ENCODE measurements around the gene COG7.
"Not testable (repeated sequence)": the region's sequence is repeated elsewhere in the genome, so short reads cannot be mapped to it uniquely, and the experiment has no call there.

The COG7 gene

GRCh38 chr16:23381702-23382101 lies 71.3 kb downstream of the COG7 start:
- not testable (repeated sequence) for DNase-seq

- DNase-seq = no peak
These were observed 72.5 kb downstream of the COG7 start for GRCh38 chr16:23380501-23380951.

DNA sequence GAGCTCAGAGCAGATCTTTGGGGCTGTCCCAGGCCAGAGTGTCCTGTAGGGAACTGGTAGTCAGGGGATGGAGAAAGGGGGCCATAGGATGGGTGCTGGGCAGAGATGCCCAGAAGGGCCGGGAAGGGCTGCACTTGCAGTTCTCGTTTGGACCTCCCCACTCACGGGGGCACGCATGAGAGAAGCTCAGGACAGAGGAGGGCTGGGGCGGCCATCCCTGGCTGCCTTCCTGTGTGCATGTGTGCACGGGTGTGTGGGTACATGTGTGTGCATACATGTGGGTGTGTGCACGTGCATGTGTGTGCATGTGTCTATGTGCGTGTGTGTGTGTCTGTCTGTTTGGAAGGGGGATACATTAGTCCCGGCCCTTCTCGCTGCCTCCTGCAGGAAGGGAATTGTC lies 73.3 kb downstream of the COG7 start:
- DNase-seq = no peak

GRCh38 chr16:23378921-23379320 lies 74.1 kb downstream of the COG7 start:
- DNase-seq = no peak

- DNase-seq = no peak
These were observed 74.7 kb downstream of the COG7 start for GRCh38 chr16:23378256-23378655.

DNA sequence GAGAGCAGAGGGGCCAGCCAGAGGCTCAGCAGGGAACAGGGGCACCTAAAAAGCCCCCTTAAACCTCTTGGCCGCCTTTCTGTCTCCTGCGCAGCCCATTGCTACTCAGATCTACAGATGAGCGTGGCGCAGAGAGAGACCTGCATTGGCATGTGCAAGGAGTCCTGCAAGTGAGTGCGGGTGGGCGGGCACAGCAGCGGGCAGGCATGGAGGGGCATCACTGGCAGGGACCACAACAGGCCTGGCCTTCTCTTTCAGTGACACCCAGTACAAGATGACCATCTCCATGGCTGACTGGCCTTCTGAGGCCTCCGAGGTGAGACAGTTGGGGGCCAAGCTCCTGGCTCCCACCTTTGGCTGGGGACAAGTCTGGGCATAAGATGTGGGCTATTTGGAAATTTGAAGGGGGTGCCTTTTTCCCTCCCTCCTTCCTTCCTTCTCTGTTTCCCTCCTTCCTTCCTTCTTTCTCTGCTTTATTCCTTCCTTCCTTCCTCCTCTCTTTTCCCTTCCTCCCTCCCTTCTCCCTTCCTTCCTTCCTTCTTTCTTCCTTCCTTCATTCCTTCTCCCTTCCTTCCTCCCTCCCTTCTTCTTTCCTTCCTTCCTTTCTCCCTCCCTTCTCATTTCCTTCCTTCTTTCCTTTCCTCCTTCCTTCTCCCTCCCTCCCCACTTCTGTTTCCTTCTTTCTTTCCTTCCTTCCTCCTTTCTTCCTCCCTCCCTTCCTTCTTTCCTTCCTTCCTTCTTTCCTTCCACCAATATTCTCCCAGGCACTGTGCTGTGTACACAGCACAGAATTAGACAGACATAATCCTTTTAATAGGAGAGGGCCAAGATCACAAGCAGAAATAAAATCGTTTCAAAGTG lies 75.7 kb downstream of the COG7 start:
- no peak for DNase-seq

GRCh38 chr16:23375643-23376042 lies 77.3 kb downstream of the COG7 start:
- no peak for DNase-seq

GRCh38 chr16:23374721-23375510 lies 78.1 kb downstream of the COG7 start:
- DNase-seq = no peak

GRCh38 chr16:23373436-23374219 lies 79.4 kb downstream of the COG7 start:
- no peak for DNase-seq

DNA sequence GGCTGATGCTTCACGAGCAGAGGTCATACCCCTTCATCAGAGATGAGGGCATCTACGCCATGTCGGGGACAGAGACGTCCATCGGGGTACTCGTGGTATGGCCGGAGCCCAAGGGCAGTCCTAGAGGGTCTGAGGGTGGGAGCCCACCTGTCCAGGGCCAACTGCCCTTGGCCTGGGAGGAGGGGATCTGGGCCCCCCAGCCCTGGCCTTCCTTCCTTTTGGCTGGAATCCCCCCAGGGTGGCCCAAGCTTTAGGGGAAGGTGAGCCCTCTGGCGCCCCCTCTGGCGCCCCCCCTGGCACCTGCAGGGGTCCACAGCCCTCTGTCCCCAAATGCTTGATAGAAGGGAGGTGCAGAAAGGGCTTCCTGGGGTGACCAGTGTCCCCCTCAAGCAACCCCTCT lies 81.6 kb downstream of the COG7 start:
- no peak for DNase-seq

DNA sequence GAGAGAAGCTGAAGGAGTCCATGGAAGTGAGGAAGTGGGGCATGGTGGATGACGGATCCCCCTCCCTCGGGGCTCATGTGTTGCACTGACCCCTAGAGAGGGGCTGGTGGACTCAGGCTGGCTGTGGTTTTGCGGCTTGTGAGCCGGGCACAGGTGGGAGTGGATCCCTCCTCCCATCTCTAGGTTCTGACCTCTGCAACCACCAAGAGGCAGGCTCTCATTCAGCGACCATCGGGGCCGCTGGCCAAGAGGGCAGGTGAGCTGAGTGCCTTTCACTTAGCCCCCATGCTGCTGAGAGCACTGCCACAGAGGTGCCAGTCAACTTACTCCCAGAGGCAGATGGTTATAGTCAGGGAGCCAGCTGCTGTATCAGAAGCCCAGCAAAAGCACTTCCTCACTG lies 83.6 kb downstream of the COG7 start:
- DNase-seq = no peak

DNA sequence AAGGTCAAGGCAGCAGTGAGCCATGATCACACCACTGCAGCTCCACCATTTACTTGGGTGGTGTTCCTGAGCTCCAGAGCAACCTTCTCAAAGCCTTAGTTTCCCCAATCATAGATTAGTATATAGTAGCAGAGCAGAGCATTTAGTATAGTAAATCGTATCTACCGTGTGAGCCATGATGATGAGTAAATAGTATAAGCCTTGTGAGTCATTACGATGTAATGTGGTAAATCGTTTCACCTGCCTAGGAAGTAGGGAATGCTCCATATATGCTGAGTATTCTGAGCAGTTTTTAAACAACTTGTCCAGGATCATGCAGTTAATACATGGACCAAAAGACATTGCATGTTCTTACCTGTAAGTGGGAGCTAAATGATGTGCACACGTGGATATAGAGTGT lies 84.5 kb downstream of the COG7 start:
- no peak for DNase-seq

GRCh38 chr16:23367988-23368387 lies 85.0 kb downstream of the COG7 start:
- DNase-seq = no peak

- DNase-seq = no peak
These were observed 85.4 kb downstream of the COG7 start for GRCh38 chr16:23367564-23367963.

DNA sequence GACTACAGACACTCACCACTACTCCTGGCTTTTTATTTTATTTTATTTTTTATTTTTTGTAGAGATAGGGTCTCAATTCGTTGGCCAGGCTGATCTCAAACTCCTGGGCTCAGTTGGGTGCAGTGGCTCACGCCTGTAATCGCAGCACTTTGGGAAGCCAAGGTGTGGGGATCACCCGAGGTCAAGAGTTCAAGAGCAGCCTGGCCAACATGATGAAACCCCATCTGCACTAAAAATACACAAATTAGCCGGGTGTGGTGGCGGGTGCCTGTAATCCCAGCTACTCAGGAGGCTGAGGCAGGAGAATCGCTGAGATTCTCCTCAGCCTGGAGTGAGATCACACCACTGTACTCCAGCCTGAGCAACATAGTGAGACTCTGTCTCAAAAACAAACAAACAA lies 86.6 kb downstream of the COG7 start:
- not testable (repeated sequence) for DNase-seq

- DNase-seq = no peak
These were observed 87.3 kb downstream of the COG7 start for GRCh38 chr16:23365602-23366240.

DNA sequence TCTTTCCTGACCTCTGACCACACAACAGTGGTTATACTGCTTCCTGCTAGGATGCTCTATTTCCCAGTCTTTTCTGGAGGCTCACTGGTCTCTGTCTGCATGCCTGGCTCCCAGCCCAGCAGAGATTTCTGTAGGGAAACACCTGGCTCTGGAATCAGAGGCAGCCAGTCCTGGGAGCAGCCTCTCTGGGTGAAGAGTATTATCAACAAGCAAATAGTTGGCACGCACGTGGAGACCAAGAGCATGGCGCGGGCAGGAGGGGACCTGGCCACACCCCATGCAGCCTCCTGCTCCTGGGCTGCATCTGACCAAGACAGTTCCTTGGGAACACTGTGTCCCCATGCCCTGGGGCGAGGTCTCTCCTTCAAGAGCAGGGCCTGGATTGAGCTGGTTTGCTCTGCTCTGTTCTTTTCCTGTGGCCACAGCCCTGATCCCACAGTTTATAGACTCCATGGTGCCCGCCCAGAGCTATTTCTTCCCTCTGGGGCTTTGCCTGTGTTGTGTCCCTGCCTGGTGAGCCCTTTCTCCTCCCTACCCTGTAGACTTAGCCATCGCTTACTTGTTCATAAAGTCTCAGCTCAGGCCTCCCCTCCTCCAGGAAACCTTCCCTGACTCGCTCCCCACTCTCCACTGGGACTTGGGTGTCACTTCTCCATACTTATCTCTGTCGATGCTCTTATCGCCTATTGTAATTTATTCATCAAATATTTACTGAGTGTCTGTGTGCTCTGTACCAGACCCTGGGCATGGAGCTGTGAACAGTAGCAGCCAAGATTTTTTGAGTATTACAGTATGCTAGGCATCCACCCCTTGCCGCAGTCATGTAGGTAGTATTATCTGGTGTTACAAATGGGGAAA lies 90.3 kb downstream of the COG7 start:
- DNase-seq = no peak

DNA sequence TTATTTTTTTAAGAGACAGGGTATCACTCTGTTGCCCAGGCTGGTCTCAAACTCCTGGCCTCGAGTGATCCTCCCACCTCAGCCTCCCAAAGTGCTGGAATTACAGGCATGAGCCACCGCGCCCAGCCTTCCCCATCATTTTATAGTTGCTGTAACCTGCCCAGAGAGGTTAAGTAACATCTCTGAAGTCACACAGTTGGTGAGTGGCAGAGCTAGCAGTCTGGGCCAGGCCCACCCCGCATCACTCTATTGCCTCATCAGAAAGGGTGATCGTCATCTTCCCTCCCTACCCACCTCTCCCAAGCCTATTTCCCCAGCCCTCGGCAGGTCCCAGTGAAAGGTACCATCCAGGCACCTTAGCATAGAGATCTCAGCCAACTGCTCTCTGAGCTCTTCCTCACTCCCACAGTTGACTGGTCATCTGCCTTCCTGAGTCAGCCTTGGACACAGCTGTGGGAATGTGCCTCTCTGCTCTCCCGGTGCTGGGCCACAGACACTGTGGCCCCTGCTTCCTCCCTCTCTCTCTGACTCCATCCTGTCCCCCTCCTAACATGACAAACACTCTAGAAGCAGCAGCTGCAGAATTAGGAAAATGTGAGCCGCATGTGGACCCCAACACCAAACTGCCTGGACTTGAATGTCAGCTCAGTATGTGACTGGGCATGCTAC lies 93.8 kb downstream of the COG7 start:
- no peak for DNase-seq

DNA sequence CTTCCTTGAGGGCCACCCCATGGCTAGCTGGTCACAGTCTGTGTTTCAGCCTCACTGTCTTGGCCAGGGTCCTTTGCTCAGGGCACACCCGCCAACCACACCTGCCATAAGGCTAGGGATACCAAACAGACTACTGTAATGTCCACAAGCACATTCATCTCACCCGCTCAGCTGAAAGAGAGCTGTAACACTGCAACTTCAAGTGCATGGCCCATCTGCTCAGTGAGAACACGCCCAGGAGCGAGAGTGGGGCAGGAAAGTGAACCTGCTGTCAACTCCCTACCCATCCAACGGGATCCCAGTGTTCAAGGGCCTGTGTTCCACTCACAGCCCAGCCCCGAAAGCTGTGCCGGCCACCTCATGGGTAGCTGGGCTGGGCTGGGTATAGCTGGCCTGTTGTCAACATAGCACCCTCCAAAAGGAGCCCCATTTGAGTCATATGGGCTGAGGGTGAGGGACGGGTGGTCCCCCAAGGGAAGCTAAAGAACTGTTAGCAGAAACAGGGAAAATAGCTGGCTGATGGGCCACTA lies 95.2 kb downstream of the COG7 start:
- no peak for DNase-seq

DNA sequence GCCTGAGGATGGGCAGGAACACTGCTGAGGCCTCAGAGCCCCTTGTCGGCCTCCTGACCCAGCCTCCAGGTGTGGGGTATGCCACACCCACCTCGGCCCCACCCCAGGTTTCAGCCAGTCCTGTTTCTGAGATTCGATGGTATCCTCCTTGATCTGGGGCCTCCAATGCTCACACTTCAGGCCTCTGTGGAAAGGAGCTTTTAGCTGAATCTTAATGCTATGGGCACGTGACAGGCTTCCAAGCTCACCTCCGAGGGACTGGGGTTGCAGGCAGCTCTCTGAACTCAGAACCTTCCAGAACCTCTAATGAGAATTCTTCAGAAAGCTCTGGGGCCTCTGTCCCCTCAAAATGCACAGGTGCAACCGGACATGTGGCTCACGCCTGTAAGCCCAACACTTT lies 96.0 kb downstream of the COG7 start:
- no peak for DNase-seq

- no peak for DNase-seq
These were observed 97.8 kb downstream of the COG7 start for GRCh38 chr16:23355106-23355670.

Measured in CD4-positive, alpha-beta T cell treated with Interleukin-1 beta for 1 hour (primary cell).